ENCODE results near the gene ASB12.
"Not testable (repeated sequence)": the region's sequence is repeated elsewhere in the genome, so short reads cannot be mapped to it uniquely, and the experiment has no call there.

- TF ChIP-seq, protein P1, sequence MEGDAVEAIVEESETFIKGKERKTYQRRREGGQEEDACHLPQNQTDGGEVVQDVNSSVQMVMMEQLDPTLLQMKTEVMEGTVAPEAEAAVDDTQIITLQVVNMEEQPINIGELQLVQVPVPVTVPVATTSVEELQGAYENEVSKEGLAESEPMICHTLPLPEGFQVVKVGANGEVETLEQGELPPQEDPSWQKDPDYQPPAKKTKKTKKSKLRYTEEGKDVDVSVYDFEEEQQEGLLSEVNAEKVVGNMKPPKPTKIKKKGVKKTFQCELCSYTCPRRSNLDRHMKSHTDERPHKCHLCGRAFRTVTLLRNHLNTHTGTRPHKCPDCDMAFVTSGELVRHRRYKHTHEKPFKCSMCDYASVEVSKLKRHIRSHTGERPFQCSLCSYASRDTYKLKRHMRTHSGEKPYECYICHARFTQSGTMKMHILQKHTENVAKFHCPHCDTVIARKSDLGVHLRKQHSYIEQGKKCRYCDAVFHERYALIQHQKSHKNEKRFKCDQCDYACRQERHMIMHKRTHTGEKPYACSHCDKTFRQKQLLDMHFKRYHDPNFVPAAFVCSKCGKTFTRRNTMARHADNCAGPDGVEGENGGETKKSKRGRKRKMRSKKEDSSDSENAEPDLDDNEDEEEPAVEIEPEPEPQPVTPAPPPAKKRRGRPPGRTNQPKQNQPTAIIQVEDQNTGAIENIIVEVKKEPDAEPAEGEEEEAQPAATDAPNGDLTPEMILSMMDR (conservative IDR thresholded peaks at IDR 0.05; ENCODE audit: low read depth, low read length) = not testable (repeated sequence)
- TF ChIP-seq EZH2 (IDR thresholded peaks at IDR 0.05; ENCODE audit: borderline replicate concordance, low read depth, low read length, poor library complexity, severe bottlenecking) = not testable (repeated sequence)
Measured at GRCh38 chrX:64213989-64214388, 16.4 kb downstream of the ASB12 start.

Data from A673 (cell line).